ENCODE measurements around the gene SPOCK1. TPM values are rescaled to one million over a fixed set of nuclear protein-coding genes. Genes with fewer than 3 reads are reported as not detected.

The SPOCK1 gene
- total and polyA plus RNA-seq, 2 experiments from 2014 or later = 8.2 to 10.5 TPM

DNA sequence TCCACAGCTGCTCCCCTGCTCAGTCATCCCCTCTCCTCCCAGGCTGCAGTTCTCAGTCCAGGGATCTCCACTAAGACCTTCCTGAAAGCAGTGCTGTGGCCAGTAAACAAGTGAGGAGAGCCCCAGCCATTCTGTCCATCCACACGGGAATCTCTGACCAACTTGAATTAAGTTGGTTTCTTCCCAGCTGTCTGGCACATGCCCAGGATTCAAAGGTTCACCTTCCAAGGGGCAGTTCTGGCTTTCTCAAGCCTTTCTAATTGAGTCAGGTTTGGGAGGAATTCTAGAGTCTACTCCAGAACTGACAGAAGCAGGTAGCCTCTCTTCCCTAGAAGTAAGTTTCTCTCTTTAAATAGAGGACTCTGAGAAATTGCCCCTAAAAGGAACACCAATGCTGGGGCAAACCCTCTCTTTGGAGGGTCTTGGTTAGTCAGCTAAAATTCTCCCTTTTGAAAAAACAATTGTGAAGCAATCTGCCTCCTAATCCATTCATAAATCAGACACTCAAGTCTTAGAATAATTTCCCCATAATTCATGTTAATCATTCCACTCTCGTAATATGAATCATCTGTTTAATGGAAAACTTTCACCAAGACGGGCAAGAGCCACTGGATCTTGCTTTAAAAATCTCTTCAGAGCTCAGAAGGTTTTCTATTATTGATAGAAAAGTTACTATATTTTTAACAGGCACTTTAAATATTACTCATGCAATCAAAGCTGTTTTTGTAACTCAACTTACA lies 133.8 kb downstream of the SPOCK1 start:
- Mint-ChIP-seq H3K4me1 (no peaks in the 10 kb centered on the region), H3K9me3 (no peaks in the 10 kb centered on the region), H3K36me3 (ENCODE audit: low read depth) (no peaks in the 10 kb centered on the region), H3K4me3 (no peak overlapping the region), H3K27me3 (ENCODE audit: insufficient read depth, low read depth, poor library complexity) (peaks cover 2% of the 10 kb centered on the region), H3K27ac (no peak overlapping the region)
- Histone ChIP-seq H3K27ac (ENCODE audit: low read depth) (no peak overlapping the region), H4K20me1 (replicated peaks; ENCODE audit: insufficient read depth) (no peaks in the 10 kb centered on the region), H3K9me2 (ENCODE audit: insufficient read depth) (0 out of 2 replicates have a peak, but pooled peaks cover 3% of the 10 kb centered on the region), H3F3A (replicated peaks; ENCODE audit: low read depth) (no peaks in the 10 kb centered on the region), H2AFZ (no peak overlapping the region), H3K36me3 (ENCODE audit: insufficient read depth) (no peaks in the 10 kb centered on the region), H3K27me3 (ENCODE audit: insufficient read depth) (no peaks in the 10 kb centered on the region), H3K79me2 (replicated peaks; ENCODE audit: insufficient read depth) (no peaks in the 10 kb centered on the region), H3K4me1 (ENCODE audit: insufficient read depth) (no peaks in the 10 kb centered on the region), H3K4me2 (no peak overlapping the region), H3K4me3 (no peak overlapping the region)
- ATAC-seq (no peak), DNase-seq (ENCODE audit: low spot score) (no peak)
- TF ChIP-seq STAT1 (IDR thresholded peaks at IDR 0.05; ENCODE audit: unreplicated experiment) = no peak
- no peak for TF ChIP-seq CREB1 (CRISPR knock-in tag; IDR thresholded peaks at IDR 0.05; ENCODE audit: low read depth)
- TF ChIP-seq NANOG (IDR thresholded peaks at IDR 0.05; ENCODE audit: borderline replicate concordance) = no peak
- TF ChIP-seq EZH2 (IDR thresholded peaks at IDR 0.05; ENCODE audit: low read depth, unreplicated experiment) = no peak
- TF ChIP-seq ZNF331 (CRISPR knock-in tag; IDR thresholded peaks at IDR 0.05; ENCODE audit: low read depth) = no peak
- TF ChIP-seq, protein P1, sequence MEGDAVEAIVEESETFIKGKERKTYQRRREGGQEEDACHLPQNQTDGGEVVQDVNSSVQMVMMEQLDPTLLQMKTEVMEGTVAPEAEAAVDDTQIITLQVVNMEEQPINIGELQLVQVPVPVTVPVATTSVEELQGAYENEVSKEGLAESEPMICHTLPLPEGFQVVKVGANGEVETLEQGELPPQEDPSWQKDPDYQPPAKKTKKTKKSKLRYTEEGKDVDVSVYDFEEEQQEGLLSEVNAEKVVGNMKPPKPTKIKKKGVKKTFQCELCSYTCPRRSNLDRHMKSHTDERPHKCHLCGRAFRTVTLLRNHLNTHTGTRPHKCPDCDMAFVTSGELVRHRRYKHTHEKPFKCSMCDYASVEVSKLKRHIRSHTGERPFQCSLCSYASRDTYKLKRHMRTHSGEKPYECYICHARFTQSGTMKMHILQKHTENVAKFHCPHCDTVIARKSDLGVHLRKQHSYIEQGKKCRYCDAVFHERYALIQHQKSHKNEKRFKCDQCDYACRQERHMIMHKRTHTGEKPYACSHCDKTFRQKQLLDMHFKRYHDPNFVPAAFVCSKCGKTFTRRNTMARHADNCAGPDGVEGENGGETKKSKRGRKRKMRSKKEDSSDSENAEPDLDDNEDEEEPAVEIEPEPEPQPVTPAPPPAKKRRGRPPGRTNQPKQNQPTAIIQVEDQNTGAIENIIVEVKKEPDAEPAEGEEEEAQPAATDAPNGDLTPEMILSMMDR (conservative IDR thresholded peaks at IDR 0.05; ENCODE audit: low read depth in 2 of 2) = no peak
- TF ChIP-seq, protein P2, sequence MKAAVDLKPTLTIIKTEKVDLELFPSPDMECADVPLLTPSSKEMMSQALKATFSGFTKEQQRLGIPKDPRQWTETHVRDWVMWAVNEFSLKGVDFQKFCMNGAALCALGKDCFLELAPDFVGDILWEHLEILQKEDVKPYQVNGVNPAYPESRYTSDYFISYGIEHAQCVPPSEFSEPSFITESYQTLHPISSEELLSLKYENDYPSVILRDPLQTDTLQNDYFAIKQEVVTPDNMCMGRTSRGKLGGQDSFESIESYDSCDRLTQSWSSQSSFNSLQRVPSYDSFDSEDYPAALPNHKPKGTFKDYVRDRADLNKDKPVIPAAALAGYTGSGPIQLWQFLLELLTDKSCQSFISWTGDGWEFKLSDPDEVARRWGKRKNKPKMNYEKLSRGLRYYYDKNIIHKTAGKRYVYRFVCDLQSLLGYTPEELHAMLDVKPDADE (IDR thresholded peaks at IDR 0.05) = no peak
- no peak for TF ChIP-seq EZH2phosphoT487 (IDR thresholded peaks at IDR 0.05; ENCODE audit: unreplicated experiment)
- TF ChIP-seq, protein P3, sequence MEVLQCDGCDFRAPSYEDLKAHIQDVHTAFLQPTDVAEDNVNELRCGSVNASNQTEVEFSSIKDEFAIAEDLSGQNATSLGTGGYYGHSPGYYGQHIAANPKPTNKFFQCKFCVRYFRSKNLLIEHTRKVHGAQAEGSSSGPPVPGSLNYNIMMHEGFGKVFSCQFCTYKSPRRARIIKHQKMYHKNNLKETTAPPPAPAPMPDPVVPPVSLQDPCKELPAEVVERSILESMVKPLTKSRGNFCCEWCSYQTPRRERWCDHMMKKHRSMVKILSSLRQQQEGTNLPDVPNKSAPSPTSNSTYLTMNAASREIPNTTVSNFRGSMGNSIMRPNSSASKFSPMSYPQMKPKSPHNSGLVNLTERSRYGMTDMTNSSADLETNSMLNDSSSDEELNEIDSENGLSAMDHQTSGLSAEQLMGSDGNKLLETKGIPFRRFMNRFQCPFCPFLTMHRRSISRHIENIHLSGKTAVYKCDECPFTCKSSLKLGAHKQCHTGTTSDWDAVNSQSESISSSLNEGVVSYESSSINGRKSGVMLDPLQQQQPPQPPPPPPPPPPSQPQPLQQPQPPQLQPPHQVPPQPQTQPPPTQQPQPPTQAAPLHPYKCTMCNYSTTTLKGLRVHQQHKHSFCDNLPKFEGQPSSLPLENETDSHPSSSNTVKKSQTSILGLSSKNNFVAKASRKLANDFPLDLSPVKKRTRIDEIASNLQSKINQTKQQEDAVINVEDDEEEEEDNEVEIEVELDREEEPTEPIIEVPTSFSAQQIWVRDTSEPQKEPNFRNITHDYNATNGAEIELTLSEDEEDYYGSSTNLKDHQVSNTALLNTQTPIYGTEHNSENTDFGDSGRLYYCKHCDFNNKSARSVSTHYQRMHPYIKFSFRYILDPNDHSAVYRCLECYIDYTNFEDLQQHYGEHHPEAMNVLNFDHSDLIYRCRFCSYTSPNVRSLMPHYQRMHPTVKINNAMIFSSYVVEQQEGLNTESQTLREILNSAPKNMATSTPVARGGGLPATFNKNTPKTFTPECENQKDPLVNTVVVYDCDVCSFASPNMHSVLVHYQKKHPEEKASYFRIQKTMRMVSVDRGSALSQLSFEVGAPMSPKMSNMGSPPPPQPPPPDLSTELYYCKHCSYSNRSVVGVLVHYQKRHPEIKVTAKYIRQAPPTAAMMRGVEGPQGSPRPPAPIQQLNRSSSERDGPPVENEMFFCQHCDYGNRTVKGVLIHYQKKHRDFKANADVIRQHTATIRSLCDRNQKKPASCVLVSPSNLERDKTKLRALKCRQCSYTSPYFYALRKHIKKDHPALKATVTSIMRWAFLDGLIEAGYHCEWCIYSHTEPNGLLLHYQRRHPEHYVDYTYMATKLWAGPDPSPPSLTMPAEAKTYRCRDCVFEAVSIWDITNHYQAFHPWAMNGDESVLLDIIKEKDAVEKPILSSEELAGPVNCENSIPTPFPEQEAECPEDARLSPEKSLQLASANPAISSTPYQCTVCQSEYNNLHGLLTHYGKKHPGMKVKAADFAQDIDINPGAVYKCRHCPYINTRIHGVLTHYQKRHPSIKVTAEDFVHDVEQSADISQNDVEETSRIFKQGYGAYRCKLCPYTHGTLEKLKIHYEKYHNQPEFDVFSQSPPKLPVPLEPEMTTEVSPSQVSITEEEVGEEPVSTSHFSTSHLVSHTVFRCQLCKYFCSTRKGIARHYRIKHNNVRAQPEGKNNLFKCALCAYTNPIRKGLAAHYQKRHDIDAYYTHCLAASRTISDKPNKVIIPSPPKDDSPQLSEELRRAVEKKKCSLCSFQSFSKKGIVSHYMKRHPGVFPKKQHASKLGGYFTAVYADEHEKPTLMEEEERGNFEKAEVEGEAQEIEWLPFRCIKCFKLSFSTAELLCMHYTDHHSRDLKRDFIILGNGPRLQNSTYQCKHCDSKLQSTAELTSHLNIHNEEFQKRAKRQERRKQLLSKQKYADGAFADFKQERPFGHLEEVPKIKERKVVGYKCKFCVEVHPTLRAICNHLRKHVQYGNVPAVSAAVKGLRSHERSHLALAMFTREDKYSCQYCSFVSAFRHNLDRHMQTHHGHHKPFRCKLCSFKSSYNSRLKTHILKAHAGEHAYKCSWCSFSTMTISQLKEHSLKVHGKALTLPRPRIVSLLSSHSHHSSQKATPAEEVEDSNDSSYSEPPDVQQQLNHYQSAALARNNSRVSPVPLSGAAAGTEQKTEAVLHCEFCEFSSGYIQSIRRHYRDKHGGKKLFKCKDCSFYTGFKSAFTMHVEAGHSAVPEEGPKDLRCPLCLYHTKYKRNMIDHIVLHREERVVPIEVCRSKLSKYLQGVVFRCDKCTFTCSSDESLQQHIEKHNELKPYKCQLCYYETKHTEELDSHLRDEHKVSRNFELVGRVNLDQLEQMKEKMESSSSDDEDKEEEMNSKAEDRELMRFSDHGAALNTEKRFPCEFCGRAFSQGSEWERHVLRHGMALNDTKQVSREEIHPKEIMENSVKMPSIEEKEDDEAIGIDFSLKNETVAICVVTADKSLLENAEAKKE (CRISPR knock-in tag; IDR thresholded peaks at IDR 0.05) = no peak
- no peak for TF ChIP-seq POLR2AphosphoS5 (IDR thresholded peaks at IDR 0.05; ENCODE audit: low read depth)
- TF ChIP-seq ZNF114 (CRISPR knock-in tag; IDR thresholded peaks at IDR 0.05) = no peak
- no peak for TF ChIP-seq JUNB (IDR thresholded peaks at IDR 0.05; ENCODE audit: unreplicated experiment)

Data from GM23338 (cell line).